AG04450 (cell line): Measurements from ENCODE around the gene EXOSC7. TPM values are rescaled to one million over a fixed set of nuclear protein-coding genes. Genes with fewer than 3 reads are reported as not detected.

Experiments
- CTCF ChIA-PET: fragments of 300-600, 350-600 bp; formaldehyde crosslinking; extraction: SDS; loops from one replicate; lab custom pipeline; 2022; ENCODE audit warnings: antibody characterized with exemption, inconsistent platforms; lab: Charles Lee
- POLR2A ChIA-PET: fragments of 350-600 bp; formaldehyde crosslinking; extraction: SDS; loops from one replicate; lab custom pipeline; 2021; ENCODE audit warnings: antibody characterized with exemption, inconsistent platforms; lab: Yijun Ruan, JAX
- DNase-seq: peaks from one replicate; pipeline ENCODE4 v3.0.0-alpha.2; 2011; ENCODE audit warnings: low read depth, low spot score
- H3K27ac ChIP-seq: one replicate; pipeline ENCODE4 v1.5.1; 2012; ENCODE audit warnings: low read depth, low read length, control low read depth
- H3K27me3 ChIP-seq: one replicate; pipeline ENCODE4 v1.6.0; 2012; ENCODE audit warnings: low read length; ENCODE audit not compliant: control insufficient read depth, insufficient read depth
- H3K4me3 ChIP-seq: 2 replicates; pipeline ENCODE4 v1.5.1; 2011; ENCODE audit warnings: mild to moderate bottlenecking, low read depth, low read length, control low read depth
- H3K9me3 ChIP-seq: 2 replicates; pipeline ENCODE4 v1.5.1; 2012; ENCODE audit warnings: low read length; ENCODE audit not compliant: control insufficient read depth, insufficient read depth
- CTCF ChIP-seq: IDR thresholded peaks from 2 replicates; pipeline ENCODE4 v1.5.1; 2011; ENCODE audit warnings: low read depth, low read length, control low read depth, inconsistent platforms
- polyA plus RNA-seq: library from polyadenylated mRNA; depleted of rRNA; stranded (reverse); fragments of >200 nt; gene quantifications from 2 replicates; pipeline ENCODE4 v1.2.3, GENCODE V29; 2011

The EXOSC7 gene
- polyA plus RNA-seq, 1 experiment: 70.6 TPM

GRCh38 chr3:45035441-45036301 is 59.6 kb downstream of the EXOSC7 start:
- ChIA-PET POLR2A (interaction anchor here (0.6 to 1.3 kb wide), 4 partner anchors 23 to 472 kb away, joined by 3 to 4 read pairs (median 4); no protein-coding TSS in a partner anchor), CTCF (interaction anchor here (0.6 to 12.2 kb wide), 14 partner anchors 11 to 893 kb away, joined by 3 to 287 read pairs (median 5); no protein-coding TSS in a partner anchor)
- TF ChIP-seq CTCF: 0 out of 2 replicates have a peak, but pooled peaks have one; percentile 22
- no peak for DNase-seq
- no peaks in the 10 kb centered on the region for H3K9me3 ChIP-seq
- H3K4me3 ChIP-seq: peak overlapping the region; percentile 44
- no peak overlapping the region for H3K27ac ChIP-seq
- no peaks in the 10 kb centered on the region for H3K27me3 ChIP-seq

GRCh38 chr3:45037720-45038455 is 61.8 kb downstream of the EXOSC7 start:
- no peaks in the 10 kb centered on the region for H3K9me3 ChIP-seq
- no peak overlapping the region for H3K4me3 ChIP-seq
- ChIA-PET POLR2A (interaction anchor here (0.6 kb wide), 1 partner anchor 559 kb away, joined by 7 read pairs; no protein-coding TSS in a partner anchor), CTCF (interaction anchor here (0.6 to 12.2 kb wide), 46 partner anchors 10 to 1534 kb away, joined by 3 to 287 read pairs (median 4); partner anchors contain the start of gene TMEM158)
- TF ChIP-seq CTCF: peak; percentile 89
- peak; percentile 87 for DNase-seq
- no peak overlapping the region for H3K27ac ChIP-seq
- H3K27me3 ChIP-seq: no peaks in the 10 kb centered on the region

- ChIA-PET POLR2A (interaction anchor here (0.5 to 1.7 kb wide), 4 partner anchors 14 to 183 kb away, joined by 3 to 6 read pairs (median 4); no protein-coding TSS in a partner anchor), CTCF (interaction anchor here (0.6 to 12.2 kb wide), 23 partner anchors 14 to 620 kb away, joined by 3 to 287 read pairs (median 4); partner anchors contain the start of gene TMEM158)
- Histone ChIP-seq H3K9me3 (no peaks in the 10 kb centered on the region), H3K27me3 (no peaks in the 10 kb centered on the region), H3K4me3 (no peak overlapping the region), H3K27ac (no peak overlapping the region)
- no peak for DNase-seq
- no peak for TF ChIP-seq CTCF
These were observed 65.6 kb downstream of the EXOSC7 start for GRCh38 chr3:45041666-45042065.

GRCh38 chr3:45042162-45042561 is 66.1 kb downstream of the EXOSC7 start:
- ChIA-PET POLR2A (interaction anchor here (0.5 to 1.2 kb wide), 3 partner anchors 13 to 182 kb away, joined by 3 to 6 read pairs (median 3); no protein-coding TSS in a partner anchor), CTCF (interaction anchor here (0.6 to 12.2 kb wide), 17 partner anchors 14 to 620 kb away, joined by 3 to 287 read pairs (median 4); partner anchors contain the start of gene TMEM158)
- Histone ChIP-seq H3K9me3 (no peaks in the 10 kb centered on the region), H3K4me3 (no peak overlapping the region), H3K27ac (no peak overlapping the region), H3K27me3 (no peaks in the 10 kb centered on the region)
- TF ChIP-seq CTCF: no peak
- DNase-seq: no peak
